ELF-1 (cell line): ENCODE measurements around the gene BUB1B.
"Not testable (repeated sequence)": the region's sequence is repeated elsewhere in the genome, so short reads cannot be mapped to it uniquely, and the experiment has no call there.

Experiments used
- DNase-seq: peaks from one replicate; pipeline ENCODE4 v3.0.0-alpha.2; 2016; ENCODE audit warnings: low read depth, low spot score

Gene BUB1B

GRCh38 chr15:40160689-40161688, at the start of gene BUB1B:
TSS of gene BUB1B (plus strand) at chr15:40161069. CDS start at chr15:40161221, 152 bp downstream.
- DNase-seq: peak; percentile 99

- DNase-seq: no peak
Measured at GRCh38 chr15:40111888-40112287, 49.0 kb upstream of the BUB1B start.

GRCh38 chr15:40112789-40113188, 48.1 kb upstream of the BUB1B start:
- no peak for DNase-seq

- no peak for DNase-seq
Measured at GRCh38 chr15:40114218-40114617, 46.7 kb upstream of the BUB1B start.

GRCh38 chr15:40115106-40115505, 45.8 kb upstream of the BUB1B start:
- not testable (repeated sequence) for DNase-seq

GRCh38 chr15:40115670-40116093, 45.2 kb upstream of the BUB1B start:
- peak; percentile 88 for DNase-seq

- no peak for DNase-seq
Measured at GRCh38 chr15:40118473-40118872, 42.4 kb upstream of the BUB1B start.

GRCh38 chr15:40121911-40122638, 38.8 kb upstream of the BUB1B start:
- DNase-seq: no peak

- not testable (repeated sequence) for DNase-seq
Measured at GRCh38 chr15:40122989-40123388, 37.9 kb upstream of the BUB1B start.

- not testable (repeated sequence) for DNase-seq
Measured at GRCh38 chr15:40123863-40124262, 37.0 kb upstream of the BUB1B start.

- not testable (repeated sequence) for DNase-seq
Measured at GRCh38 chr15:40124333-40124732, 36.5 kb upstream of the BUB1B start.

GRCh38 chr15:40124807-40125285, 36.0 kb upstream of the BUB1B start:
- DNase-seq: peak; percentile 85

- no peak for DNase-seq
Measured at GRCh38 chr15:40125950-40126349, 34.9 kb upstream of the BUB1B start.

GRCh38 chr15:40128766-40129660, 31.9 kb upstream of the BUB1B start:
- no peak for DNase-seq

GRCh38 chr15:40130118-40130517, 30.8 kb upstream of the BUB1B start:
- no peak for DNase-seq

GRCh38 chr15:40130799-40131502, 29.9 kb upstream of the BUB1B start:
- DNase-seq: no peak

GRCh38 chr15:40133544-40133943, 27.3 kb upstream of the BUB1B start:
- DNase-seq: no peak

GRCh38 chr15:40134885-40135284, 26.0 kb upstream of the BUB1B start:
- no peak for DNase-seq

GRCh38 chr15:40135846-40136450, 24.9 kb upstream of the BUB1B start:
- DNase-seq: not testable (repeated sequence)
